HEK293 (cell line): ENCODE data around the gene ZFYVE21.

ENCODE experiments used
- CTCF ChIA-PET: fragments of 350-600 bp; formaldehyde crosslinking; extraction: SDS; loops from one replicate; lab custom pipeline; 2021; ENCODE audit warnings: antibody characterized with exemption; lab: Yijun Ruan, JAX
- POLR2A ChIA-PET: fragments of 300-600 bp; formaldehyde crosslinking; extraction: SDS; loops from one replicate; lab custom pipeline; 2020; ENCODE audit warnings: antibody characterized with exemption, inconsistent platforms; lab: Yijun Ruan, JAX
- H3K27ac ChIP-seq: fragments of 200-500 bp; sonication (Bioruptor generic); 2 replicates; pipeline ENCODE4 v1.5.1; 2014; ENCODE audit warnings: low read depth, low read length, control low read depth, inconsistent platforms; ENCODE audit errors: extremely low read depth
- H3K36me3 ChIP-seq, 2 experiments: fragments of 200-500 bp in 1 of 2; sonication (Bioruptor generic) in 1 of 2; 1 replicate in 1 of 2; 2 replicates in 1 of 2; pipeline ENCODE4 v1.5.1; 2014 to 2017; ENCODE audit warnings: inconsistent platforms in 2 of 2, low read length in 2 of 2; ENCODE audit not compliant: control insufficient read depth in 2 of 2, insufficient read depth in 1 of 2
- H3K4me1 ChIP-seq: fragments of 200-500 bp; sonication (Bioruptor generic); 2 replicates; pipeline ENCODE4 v1.5.1; 2014; ENCODE audit warnings: mild to moderate bottlenecking, low read length, inconsistent platforms; ENCODE audit not compliant: control insufficient read depth, insufficient read depth
- H3K4me3 ChIP-seq: 2 replicates; pipeline ENCODE4 v1.5.1; 2011; ENCODE audit warnings: low read depth, mild to moderate bottlenecking, control low read depth, low read length, moderate library complexity
- H3K9me3 ChIP-seq: fragments of 200-500 bp; sonication (Bioruptor generic); 2 replicates; pipeline ENCODE4 v1.5.1; 2014; ENCODE audit warnings: low read depth, low read length, inconsistent platforms; ENCODE audit not compliant: control insufficient read depth, insufficient read depth
- GLIS1 ChIP-seq: fragments of 450-650 bp; formaldehyde crosslinking; IDR thresholded peaks from 2 replicates; pipeline ENCODE4 v1.5.1; 2016; ENCODE audit warnings: missing biosample characterization, missing genetic modification characterization
- KLF9 ChIP-seq: fragments of 450-650 bp; formaldehyde crosslinking; IDR thresholded peaks from 2 replicates; pipeline ENCODE4 v1.5.1; 2016; ENCODE audit warnings: missing biosample characterization, missing genetic modification characterization, low read depth
- PRDM10 ChIP-seq: fragments of 450-650 bp; formaldehyde crosslinking; IDR thresholded peaks from 2 replicates; pipeline ENCODE4 v1.5.1; 2016; ENCODE audit warnings: missing biosample characterization, missing genetic modification characterization
- SETDB1 ChIP-seq: IDR thresholded peaks from one replicate; pipeline ENCODE4 v1.6.1; 2017; ENCODE audit warnings: mild to moderate bottlenecking, low read length, moderate library complexity, mixed read lengths; ENCODE audit not compliant: insufficient read length
- TCF7L2 ChIP-seq: IDR thresholded peaks from 2 replicates; pipeline ENCODE4 v1.6.1; 2011; ENCODE audit warnings: low read depth, mild to moderate bottlenecking, inconsistent platforms, low read length, moderate library complexity, borderline replicate concordance
- ZBTB48 ChIP-seq: fragments of 450-650 bp; formaldehyde crosslinking; IDR thresholded peaks from 2 replicates; pipeline ENCODE4 v1.5.1; 2016; ENCODE audit warnings: missing biosample characterization, missing genetic modification characterization
- ZFP41 ChIP-seq: fragments of 450-650 bp; formaldehyde crosslinking; IDR thresholded peaks from 2 replicates; pipeline ENCODE4 v1.5.1; 2016; ENCODE audit warnings: missing biosample characterization, missing genetic modification characterization, borderline replicate concordance
- ZNF174 ChIP-seq: fragments of 450-650 bp; formaldehyde crosslinking; IDR thresholded peaks from 2 replicates; pipeline ENCODE4 v1.5.0; 2017; ENCODE audit warnings: missing biosample characterization, mild to moderate bottlenecking, missing genetic modification characterization
- ZNF202 ChIP-seq: fragments of 450-650 bp; formaldehyde crosslinking; IDR thresholded peaks from 2 replicates; pipeline ENCODE4 v1.5.1; 2016; ENCODE audit warnings: missing biosample characterization, missing genetic modification characterization, borderline replicate concordance
- ZNF558 ChIP-seq: fragments of 450-650 bp; formaldehyde crosslinking; IDR thresholded peaks from 2 replicates; pipeline ENCODE4 v1.5.1; 2016; ENCODE audit warnings: missing biosample characterization, missing genetic modification characterization
- ZNF677 ChIP-seq: fragments of 450-650 bp; IDR thresholded peaks from 2 replicates; pipeline ENCODE4 v1.5.0; 2018; ENCODE audit warnings: missing biosample characterization, mild to moderate bottlenecking, missing genetic modification characterization, moderate library complexity
- TF ChIP-seq, protein P1 (sequence below): fragments of 450-650 bp; formaldehyde crosslinking; IDR thresholded peaks from 2 replicates; pipeline ENCODE4 v1.5.1; 2016; ENCODE audit warnings: missing biosample characterization, missing genetic modification characterization
- TF ChIP-seq, protein P2 (sequence below): fragments of 450-650 bp; formaldehyde crosslinking; IDR thresholded peaks from 2 replicates; pipeline ENCODE4 v1.5.1; 2016; ENCODE audit warnings: missing biosample characterization, missing genetic modification characterization
- TF ChIP-seq, protein P3 (sequence below): fragments of 450-650 bp; formaldehyde crosslinking; IDR thresholded peaks from 2 replicates; pipeline ENCODE4 v1.5.1; 2016; ENCODE audit warnings: missing biosample characterization, missing genetic modification characterization
- TF ChIP-seq, protein P4 (sequence below): fragments of 450-650 bp; formaldehyde crosslinking; IDR thresholded peaks from 2 replicates; pipeline ENCODE4 v1.5.0; 2017; ENCODE audit warnings: missing biosample characterization, missing genetic modification characterization, borderline replicate concordance

The ZFYVE21 gene

GRCh38 chr14:103667671-103668070 is 47.9 kb upstream of the ZFYVE21 start:
- CTCF ChIA-PET: interaction anchor here (0.7 kb wide), 1 partner anchor 97 kb away, joined by 3 read pairs; no protein-coding TSS in a partner anchor

DNA sequence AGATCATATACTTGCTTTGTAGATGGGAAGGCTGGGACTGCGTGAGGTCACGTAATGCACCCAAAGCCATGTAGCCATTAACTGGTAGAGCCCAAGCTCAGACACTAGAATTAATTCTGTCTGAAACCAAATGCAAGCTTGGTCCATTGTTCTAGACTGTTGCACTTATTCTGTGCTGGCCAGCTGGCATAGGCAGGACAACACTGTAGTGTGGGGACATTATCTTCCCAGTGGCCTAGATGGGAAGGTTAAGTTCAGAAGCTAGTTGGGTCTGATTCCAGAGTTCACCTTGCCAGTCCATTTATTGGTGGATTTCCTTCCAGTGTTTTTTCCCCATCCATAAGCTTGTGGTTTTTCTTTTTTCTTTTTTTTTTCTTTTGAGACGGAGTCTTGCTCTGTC is 47.5 kb upstream of the ZFYVE21 start:
- H3K36me3 ChIP-seq: peaks cover 65 to 79% of the 10 kb centered on the region in 2 experiments
- H3K27ac ChIP-seq: no peak overlapping the region
- CTCF ChIA-PET: no interaction called here
- TF ChIP-seq PRDM10 (tag by site-specific recombination): 0 out of 2 replicates have a peak, but pooled peaks have one; percentile 27
- TF ChIP-seq, protein P1, sequence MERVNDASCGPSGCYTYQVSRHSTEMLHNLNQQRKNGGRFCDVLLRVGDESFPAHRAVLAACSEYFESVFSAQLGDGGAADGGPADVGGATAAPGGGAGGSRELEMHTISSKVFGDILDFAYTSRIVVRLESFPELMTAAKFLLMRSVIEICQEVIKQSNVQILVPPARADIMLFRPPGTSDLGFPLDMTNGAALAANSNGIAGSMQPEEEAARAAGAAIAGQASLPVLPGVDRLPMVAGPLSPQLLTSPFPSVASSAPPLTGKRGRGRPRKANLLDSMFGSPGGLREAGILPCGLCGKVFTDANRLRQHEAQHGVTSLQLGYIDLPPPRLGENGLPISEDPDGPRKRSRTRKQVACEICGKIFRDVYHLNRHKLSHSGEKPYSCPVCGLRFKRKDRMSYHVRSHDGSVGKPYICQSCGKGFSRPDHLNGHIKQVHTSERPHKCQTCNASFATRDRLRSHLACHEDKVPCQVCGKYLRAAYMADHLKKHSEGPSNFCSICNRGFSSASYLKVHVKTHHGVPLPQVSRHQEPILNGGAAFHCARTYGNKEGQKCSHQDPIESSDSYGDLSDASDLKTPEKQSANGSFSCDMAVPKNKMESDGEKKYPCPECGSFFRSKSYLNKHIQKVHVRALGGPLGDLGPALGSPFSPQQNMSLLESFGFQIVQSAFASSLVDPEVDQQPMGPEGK: no peak
- TF ChIP-seq SETDB1: no peak
- no peak for TF ChIP-seq ZNF174 (tag by site-specific recombination)
- TF ChIP-seq, protein P2, sequence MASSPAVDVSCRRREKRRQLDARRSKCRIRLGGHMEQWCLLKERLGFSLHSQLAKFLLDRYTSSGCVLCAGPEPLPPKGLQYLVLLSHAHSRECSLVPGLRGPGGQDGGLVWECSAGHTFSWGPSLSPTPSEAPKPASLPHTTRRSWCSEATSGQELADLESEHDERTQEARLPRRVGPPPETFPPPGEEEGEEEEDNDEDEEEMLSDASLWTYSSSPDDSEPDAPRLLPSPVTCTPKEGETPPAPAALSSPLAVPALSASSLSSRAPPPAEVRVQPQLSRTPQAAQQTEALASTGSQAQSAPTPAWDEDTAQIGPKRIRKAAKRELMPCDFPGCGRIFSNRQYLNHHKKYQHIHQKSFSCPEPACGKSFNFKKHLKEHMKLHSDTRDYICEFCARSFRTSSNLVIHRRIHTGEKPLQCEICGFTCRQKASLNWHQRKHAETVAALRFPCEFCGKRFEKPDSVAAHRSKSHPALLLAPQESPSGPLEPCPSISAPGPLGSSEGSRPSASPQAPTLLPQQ: no peak
- TF ChIP-seq ZNF677 (tag by site-specific recombination): no peak
- no peak for TF ChIP-seq TCF7L2
- TF ChIP-seq, protein P3, sequence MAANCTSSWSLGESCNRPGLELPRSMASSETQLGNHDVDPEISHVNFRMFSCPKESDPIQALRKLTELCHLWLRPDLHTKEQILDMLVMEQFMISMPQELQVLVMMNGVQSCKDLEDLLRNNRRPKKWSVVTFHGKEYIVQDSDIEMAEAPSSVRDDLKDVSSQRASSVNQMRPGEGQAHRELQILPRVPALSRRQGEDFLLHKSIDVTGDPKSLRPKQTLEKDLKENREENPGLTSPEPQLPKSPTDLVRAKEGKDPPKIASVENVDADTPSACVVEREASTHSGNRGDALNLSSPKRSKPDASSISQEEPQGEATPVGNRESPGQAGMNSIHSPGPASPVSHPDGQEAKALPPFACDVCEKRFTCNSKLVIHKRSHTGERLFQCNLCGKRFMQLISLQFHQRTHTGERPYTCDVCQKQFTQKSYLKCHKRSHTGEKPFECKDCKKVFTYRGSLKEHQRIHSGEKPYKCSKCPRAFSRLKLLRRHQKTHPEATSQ (tag by site-specific recombination): no peak
- no peaks in the 10 kb centered on the region for H3K9me3 ChIP-seq
- H3K4me3 ChIP-seq: no peak overlapping the region
- POLR2A ChIA-PET: no interaction called here
- no peaks in the 10 kb centered on the region for H3K4me1 ChIP-seq

More at GRCh38 chr14:103667671-103668070, 47.9 kb upstream of the ZFYVE21 start:
- peaks cover 67 to 77% of the 10 kb centered on the region in 2 experiments for H3K36me3 ChIP-seq
- H3K4me3 ChIP-seq: no peak overlapping the region
- TF ChIP-seq KLF9 (no peak), ZNF558 (tag by site-specific recombination) (no peak), ZFP41 (tag by site-specific recombination) (no peak), ZNF202 (tag by site-specific recombination) (no peak), ZBTB48 (tag by site-specific recombination) (no peak), GLIS1 (tag by site-specific recombination) (no peak)
- TF ChIP-seq, protein P4, sequence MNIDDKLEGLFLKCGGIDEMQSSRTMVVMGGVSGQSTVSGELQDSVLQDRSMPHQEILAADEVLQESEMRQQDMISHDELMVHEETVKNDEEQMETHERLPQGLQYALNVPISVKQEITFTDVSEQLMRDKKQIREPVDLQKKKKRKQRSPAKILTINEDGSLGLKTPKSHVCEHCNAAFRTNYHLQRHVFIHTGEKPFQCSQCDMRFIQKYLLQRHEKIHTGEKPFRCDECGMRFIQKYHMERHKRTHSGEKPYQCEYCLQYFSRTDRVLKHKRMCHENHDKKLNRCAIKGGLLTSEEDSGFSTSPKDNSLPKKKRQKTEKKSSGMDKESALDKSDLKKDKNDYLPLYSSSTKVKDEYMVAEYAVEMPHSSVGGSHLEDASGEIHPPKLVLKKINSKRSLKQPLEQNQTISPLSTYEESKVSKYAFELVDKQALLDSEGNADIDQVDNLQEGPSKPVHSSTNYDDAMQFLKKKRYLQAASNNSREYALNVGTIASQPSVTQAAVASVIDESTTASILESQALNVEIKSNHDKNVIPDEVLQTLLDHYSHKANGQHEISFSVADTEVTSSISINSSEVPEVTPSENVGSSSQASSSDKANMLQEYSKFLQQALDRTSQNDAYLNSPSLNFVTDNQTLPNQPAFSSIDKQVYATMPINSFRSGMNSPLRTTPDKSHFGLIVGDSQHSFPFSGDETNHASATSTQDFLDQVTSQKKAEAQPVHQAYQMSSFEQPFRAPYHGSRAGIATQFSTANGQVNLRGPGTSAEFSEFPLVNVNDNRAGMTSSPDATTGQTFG (tag by site-specific recombination): no peak
- TF ChIP-seq, all 188 proteins: peak for 0
- H3K4me1 ChIP-seq: no peaks in the 10 kb centered on the region
- POLR2A ChIA-PET: no interaction called here
- H3K27ac ChIP-seq: no peak overlapping the region
- no peaks in the 10 kb centered on the region for H3K9me3 ChIP-seq
